SJCRH30 (cell line): ENCODE measurements around the gene LCA5L. TPM values are rescaled to one million over a fixed set of nuclear protein-coding genes. Genes with fewer than 3 reads are reported as not detected.
"Not testable (repeated sequence)": the region's sequence is repeated elsewhere in the genome, so short reads cannot be mapped to it uniquely, and the experiment has no call there.

ENCODE experiments used
- DNase-seq, 2 experiments: peaks; one replicate each; pipeline ENCODE4 v3.0.0-alpha.2; 2015 to 2020
- H3K27ac ChIP-seq: fragments of 250-450 bp; sonication (Bioruptor Pico); 2 replicates; pipeline ENCODE4 v1.5.1; 2020; ENCODE audit warnings: mild to moderate bottlenecking, moderate library complexity
- H3K27me3 ChIP-seq: fragments of 250-450 bp; sonication (Bioruptor Pico); 2 replicates; pipeline ENCODE4 v1.5.1; 2020; ENCODE audit warnings: mild to moderate bottlenecking, moderate library complexity
- H3K36me3 ChIP-seq: fragments of 250-450 bp; sonication (Bioruptor Pico); 2 replicates; pipeline ENCODE4 v1.5.1; 2020; ENCODE audit warnings: mild to moderate bottlenecking, moderate library complexity
- H3K4me1 ChIP-seq: fragments of 250-450 bp; sonication (Bioruptor Pico); 2 replicates; pipeline ENCODE4 v1.5.1; 2020; ENCODE audit warnings: mild to moderate bottlenecking, moderate library complexity
- H3K4me3 ChIP-seq: fragments of 250-450 bp; sonication (Bioruptor Pico); 2 replicates; pipeline ENCODE4 v1.5.1; 2020; ENCODE audit warnings: mild to moderate bottlenecking, moderate library complexity
- H3K9me3 ChIP-seq: fragments of 250-450 bp; sonication (Bioruptor Pico); replicated peaks from 2 replicates; pipeline ENCODE4 v1.5.1; 2020; ENCODE audit warnings: mild to moderate bottlenecking, moderate library complexity
- total RNA-seq: library from RNA; depleted of rRNA; stranded (reverse); fragments of >200 nt; shearing (Covaris generic); gene quantifications from 2 replicates; pipeline ENCODE4 v1.2.3, GENCODE V29; 2014

LCA5L gene
- total RNA-seq, 1 experiment from 2014 or later = not detected

- Histone ChIP-seq H3K4me3 (peak overlapping the region; percentile 61), H3K27ac (no peak overlapping the region)
- DNase-seq = no peak
Measured at GRCh38 chr21:39386899-39387298, 58.7 kb downstream of the LCA5L start.

GRCh38 chr21:39386194-39386593, 59.4 kb downstream of the LCA5L start:
- peak in 1 of 2 experiments; percentile 24 for DNase-seq
- H3K27me3 ChIP-seq = no peaks in the 10 kb centered on the region
- H3K9me3 ChIP-seq = no peaks in the 10 kb centered on the region
- H3K27ac ChIP-seq = no peak overlapping the region; the same call in 1 of the 2 replicates
- H3K4me1 ChIP-seq = no peaks in the 10 kb centered on the region
- no peaks in the 10 kb centered on the region for H3K36me3 ChIP-seq
- H3K4me3 ChIP-seq = peak overlapping the region; percentile 21

More at GRCh38 chr21:39386899-39387298, 58.7 kb downstream of the LCA5L start:
- no peaks in the 10 kb centered on the region for H3K4me1 ChIP-seq
- no peaks in the 10 kb centered on the region for H3K9me3 ChIP-seq
- H3K36me3 ChIP-seq = no peaks in the 10 kb centered on the region
- no peaks in the 10 kb centered on the region for H3K27me3 ChIP-seq

GRCh38 chr21:39385299-39386145, 60.1 kb downstream of the LCA5L start:
- peak; percentile 45 to 46 for DNase-seq
- no peak overlapping the region; the same call in 1 of the 2 replicates for H3K27ac ChIP-seq

GRCh38 chr21:39384674-39385298, 60.8 kb downstream of the LCA5L start:
- Histone ChIP-seq H3K9me3 (no peaks in the 10 kb centered on the region), H3K4me1 (no peaks in the 10 kb centered on the region; the same call in 1 of the 2 replicates), H3K27ac (no peak overlapping the region), H3K36me3 (no peaks in the 10 kb centered on the region), H3K4me3 (no peak overlapping the region), H3K27me3 (no peaks in the 10 kb centered on the region)
- DNase-seq = no peak

More at GRCh38 chr21:39385299-39386145, 60.1 kb downstream of the LCA5L start:
- Histone ChIP-seq H3K4me1 (no peaks in the 10 kb centered on the region), H3K27me3 (no peaks in the 10 kb centered on the region), H3K36me3 (no peaks in the 10 kb centered on the region), H3K9me3 (no peaks in the 10 kb centered on the region), H3K4me3 (peak overlapping the region; percentile 21)

- H3K4me3 ChIP-seq = not testable (repeated sequence)
Measured at GRCh38 chr21:39382096-39382495, 63.5 kb downstream of the LCA5L start.

GRCh38 chr21:39381009-39381408, 64.6 kb downstream of the LCA5L start:
- H3K36me3 ChIP-seq = no peaks in the 10 kb centered on the region
- no peak for DNase-seq
- H3K27me3 ChIP-seq = no peaks in the 10 kb centered on the region
- no peaks in the 10 kb centered on the region for H3K9me3 ChIP-seq
- peak overlapping the region; percentile 69 for H3K4me3 ChIP-seq
- H3K4me1 ChIP-seq = peaks cover 3% of the 10 kb centered on the region; the same call in 1 of the 2 replicates
- no peak overlapping the region for H3K27ac ChIP-seq

More at GRCh38 chr21:39382096-39382495, 63.5 kb downstream of the LCA5L start:
- not testable (repeated sequence) for H3K4me1 ChIP-seq, H3K27me3 ChIP-seq, H3K36me3 ChIP-seq, DNase-seq, H3K27ac ChIP-seq, H3K9me3 ChIP-seq

GRCh38 chr21:39379986-39380891, 65.3 kb downstream of the LCA5L start:
- Histone ChIP-seq H3K4me3 (peak overlapping the region; percentile 69), H3K27ac (peak overlapping the region; percentile 9; the same call in 1 of the 2 replicates), H3K27me3 (no peaks in the 10 kb centered on the region), H3K9me3 (no peaks in the 10 kb centered on the region), H3K36me3 (no peaks in the 10 kb centered on the region), H3K4me1 (peaks cover 3% of the 10 kb centered on the region; the same call in 1 of the 2 replicates)
- peak; percentile 94 for DNase-seq

GRCh38 chr21:39377444-39378050, 68.0 kb downstream of the LCA5L start:
- H3K9me3 ChIP-seq = no peaks in the 10 kb centered on the region

GRCh38 chr21:39375446-39375845, 70.1 kb downstream of the LCA5L start:
- Histone ChIP-seq H3K4me1 (peaks cover 6% of the 10 kb centered on the region; the same call in 1 of the 2 replicates), H3K27ac (no peak overlapping the region), H3K36me3 (no peaks in the 10 kb centered on the region), H3K4me3 (no peak overlapping the region), H3K27me3 (0 out of 2 replicates have a peak, but pooled peaks cover 4% of the 10 kb centered on the region), H3K9me3 (no peaks in the 10 kb centered on the region)
- DNase-seq = no peak

More at GRCh38 chr21:39377444-39378050, 68.0 kb downstream of the LCA5L start:
- Histone ChIP-seq H3K27me3 (0 out of 2 replicates have a peak, but pooled peaks cover 4% of the 10 kb centered on the region), H3K4me3 (no peak overlapping the region), H3K4me1 (peaks cover 6% of the 10 kb centered on the region; the same call in 1 of the 2 replicates), H3K36me3 (no peaks in the 10 kb centered on the region), H3K27ac (no peak overlapping the region)
- no peak for DNase-seq

- no peaks in the 10 kb centered on the region for H3K36me3 ChIP-seq
- H3K27me3 ChIP-seq = 0 out of 2 replicates have a peak, but pooled peaks cover 4% of the 10 kb centered on the region
- no peaks in the 10 kb centered on the region for H3K9me3 ChIP-seq
- H3K27ac ChIP-seq = no peak overlapping the region
- DNase-seq = no peak
- H3K4me3 ChIP-seq = no peak overlapping the region
- H3K4me1 ChIP-seq = 0 out of 2 replicates have a peak, but pooled peaks cover 3% of the 10 kb centered on the region
Measured at GRCh38 chr21:39374046-39374445, 71.5 kb downstream of the LCA5L start.

- peak in 1 of 2 experiments; percentile 26 for DNase-seq
- Histone ChIP-seq H3K27ac (no peak overlapping the region), H3K4me3 (no peak overlapping the region), H3K27me3 (0 out of 2 replicates have a peak, but pooled peaks cover 4% of the 10 kb centered on the region), H3K4me1 (0 out of 2 replicates have a peak, but pooled peaks cover 3% of the 10 kb centered on the region), H3K36me3 (no peaks in the 10 kb centered on the region), H3K9me3 (no peaks in the 10 kb centered on the region)
Measured at GRCh38 chr21:39373634-39374033, 71.9 kb downstream of the LCA5L start.

GRCh38 chr21:39369896-39370288, 75.7 kb downstream of the LCA5L start:
- DNase-seq, H3K9me3 ChIP-seq, H3K27me3 ChIP-seq, H3K4me1 ChIP-seq, H3K27ac ChIP-seq, H3K36me3 ChIP-seq, H3K4me3 ChIP-seq: not testable (repeated sequence)

GRCh38 chr21:39367783-39368182, 77.8 kb downstream of the LCA5L start:
- H3K27ac ChIP-seq = no peak overlapping the region
- H3K9me3 ChIP-seq = no peaks in the 10 kb centered on the region
- no peak overlapping the region for H3K4me3 ChIP-seq
- no peaks in the 10 kb centered on the region for H3K27me3 ChIP-seq
- no peaks in the 10 kb centered on the region for H3K36me3 ChIP-seq
- H3K4me1 ChIP-seq = peaks cover 9% of the 10 kb centered on the region
- DNase-seq = no peak

GRCh38 chr21:39366563-39366962, 79.0 kb downstream of the LCA5L start:
- no peak for DNase-seq
- H3K4me3 ChIP-seq = no peak overlapping the region
- no peaks in the 10 kb centered on the region for H3K9me3 ChIP-seq
- no peaks in the 10 kb centered on the region for H3K27me3 ChIP-seq
- no peak overlapping the region for H3K27ac ChIP-seq
- peaks cover 9% of the 10 kb centered on the region for H3K4me1 ChIP-seq
- no peaks in the 10 kb centered on the region for H3K36me3 ChIP-seq
